GM19023 (cell line): Measurements from ENCODE around the gene GAS7.
"Not testable (repeated sequence)": the region's sequence is repeated elsewhere in the genome, so short reads cannot be mapped to it uniquely, and the experiment has no call there.

Experiments used
- ATAC-seq: cut with Tn5 transposase; IDR thresholded peaks from one replicate; pipeline ENCODE4 v1.9.1; 2021; ENCODE audit warnings: mild to moderate bottlenecking, moderate library complexity; ENCODE audit not compliant: unreplicated experiment

Gene GAS7

GRCh38 chr17:10115536-10115932 lies 82.9 kb downstream of the GAS7 start:
- ATAC-seq: no peak

- peak; percentile 57 for ATAC-seq
Measured at GRCh38 chr17:10114931-10115535, 83.4 kb downstream of the GAS7 start.

- ATAC-seq: no peak
Measured at GRCh38 chr17:10112962-10113361, 85.4 kb downstream of the GAS7 start.

GRCh38 chr17:10111907-10112452 lies 86.4 kb downstream of the GAS7 start:
- no peak for ATAC-seq

GRCh38 chr17:10109146-10109545 lies 89.3 kb downstream of the GAS7 start:
- no peak for ATAC-seq

- ATAC-seq: no peak
Measured at GRCh38 chr17:10107316-10108165, 90.9 kb downstream of the GAS7 start.

- ATAC-seq: no peak
Measured at GRCh38 chr17:10106067-10106466, 92.3 kb downstream of the GAS7 start.

GRCh38 chr17:10105513-10106001 lies 92.8 kb downstream of the GAS7 start:
- no peak for ATAC-seq

GRCh38 chr17:10103712-10104111 lies 94.7 kb downstream of the GAS7 start:
- ATAC-seq: no peak

GRCh38 chr17:10102817-10103216 lies 95.6 kb downstream of the GAS7 start:
- no peak for ATAC-seq

GRCh38 chr17:10099051-10099571 lies 99.3 kb downstream of the GAS7 start:
- no peak for ATAC-seq

GRCh38 chr17:10096596-10096995 lies 101.8 kb downstream of the GAS7 start:
- ATAC-seq: no peak

GRCh38 chr17:10095295-10095694 lies 103.1 kb downstream of the GAS7 start:
- not testable (repeated sequence) for ATAC-seq

- no peak for ATAC-seq
Measured at GRCh38 chr17:10094797-10095196, 103.6 kb downstream of the GAS7 start.

- no peak for ATAC-seq
Measured at GRCh38 chr17:10092595-10092994, 105.8 kb downstream of the GAS7 start.

- ATAC-seq: no peak
Measured at GRCh38 chr17:10091046-10091445, 107.4 kb downstream of the GAS7 start.

- ATAC-seq: no peak
Measured at GRCh38 chr17:10089196-10089804, 109.1 kb downstream of the GAS7 start.

- no peak for ATAC-seq
Measured at GRCh38 chr17:10088444-10088843, 110.0 kb downstream of the GAS7 start.

- no peak for ATAC-seq
Measured at GRCh38 chr17:10087355-10087754, 111.1 kb downstream of the GAS7 start.

GRCh38 chr17:10083864-10084263 lies 114.5 kb downstream of the GAS7 start:
- no peak for ATAC-seq

- no peak for ATAC-seq
Measured at GRCh38 chr17:10082795-10083194, 115.6 kb downstream of the GAS7 start.
